Effector CD8-positive, alpha-beta T cell (primary cell): ENCODE data around the gene LARP4.
A peak's percentile ranks its signal among the peaks of the same experiment; 100 is the strongest.
"Not testable (repeated sequence)": the region's sequence is repeated elsewhere in the genome, so short reads cannot be mapped to it uniquely, and the experiment has no call there.

Experiments used
- DNase-seq: peaks from one replicate; lab custom pipeline; 2025; lab: John Stamatoyannopoulos, UW
- total RNA-seq, 4 experiments: gene quantifications; one replicate each; lab custom pipeline; 2026; lab: John Stamatoyannopoulos, UW

Gene LARP4
- 44.7 to 98.7 (median 55.8) reads per million in 4 experiments for total RNA-seq

- DNase-seq, result peak; percentile 76
Observed at GRCh38 chr12:50400638-50401499, at the start of gene LARP4. Gene LARP4, plus strand, starts transcription at chr12:50400885. Its CDS starts 126 bp downstream, at chr12:50401011.

- no peak for DNase-seq
Observed at GRCh38 chr12:50351120-50352043, 49.3 kb upstream of the LARP4 start.

- no peak for DNase-seq
Observed at GRCh38 chr12:50353404-50353803, 47.3 kb upstream of the LARP4 start.

GRCh38 chr12:50353869-50354593 is 46.7 kb upstream of the LARP4 start:
- DNase-seq, result no peak

- DNase-seq, result no peak
Observed at GRCh38 chr12:50354908-50355307, 45.8 kb upstream of the LARP4 start.

- no peak for DNase-seq
Observed at GRCh38 chr12:50355365-50355764, 45.3 kb upstream of the LARP4 start.

GRCh38 chr12:50362671-50363070 is 38.0 kb upstream of the LARP4 start:
- no peak for DNase-seq

- no peak for DNase-seq
Observed at GRCh38 chr12:50363141-50363540, 37.5 kb upstream of the LARP4 start.

GRCh38 chr12:50365709-50366406 is 34.8 kb upstream of the LARP4 start:
- DNase-seq, result no peak

- DNase-seq, result not testable (repeated sequence)
Observed at GRCh38 chr12:50370672-50371071, 30.0 kb upstream of the LARP4 start.

- no peak for DNase-seq
Observed at GRCh38 chr12:50375802-50376201, 24.9 kb upstream of the LARP4 start.

- no peak for DNase-seq
Observed at GRCh38 chr12:50380761-50381325, 19.8 kb upstream of the LARP4 start.

GRCh38 chr12:50387487-50387886 is 13.2 kb upstream of the LARP4 start:
- no peak for DNase-seq

GRCh38 chr12:50387972-50388478 is 12.7 kb upstream of the LARP4 start:
- DNase-seq, result no peak

GRCh38 chr12:50388793-50389192 is 11.9 kb upstream of the LARP4 start:
- DNase-seq, result not testable (repeated sequence)

GRCh38 chr12:50390316-50390741 is 10.4 kb upstream of the LARP4 start:
- DNase-seq, result no peak

- DNase-seq, result no peak
Observed at GRCh38 chr12:50394469-50395029, 6.1 kb upstream of the LARP4 start.

- DNase-seq, result no peak
Observed at GRCh38 chr12:50397117-50397650, 3.5 kb upstream of the LARP4 start.

- DNase-seq, result no peak
Observed at GRCh38 chr12:50398931-50399330, 1.8 kb upstream of the LARP4 start.

GRCh38 chr12:50400104-50400637 is 514 bp upstream of the LARP4 start:
- no peak for DNase-seq
